HG02759 (cell line): ENCODE measurements around the gene MAT2A.

ENCODE experiments used
- ATAC-seq: cut with Tn5 transposase; IDR thresholded peaks from one replicate; pipeline ENCODE4 v1.9.1; 2021; ENCODE audit warnings: mild to moderate bottlenecking, moderate library complexity; ENCODE audit not compliant: unreplicated experiment

MAT2A gene

DNA sequence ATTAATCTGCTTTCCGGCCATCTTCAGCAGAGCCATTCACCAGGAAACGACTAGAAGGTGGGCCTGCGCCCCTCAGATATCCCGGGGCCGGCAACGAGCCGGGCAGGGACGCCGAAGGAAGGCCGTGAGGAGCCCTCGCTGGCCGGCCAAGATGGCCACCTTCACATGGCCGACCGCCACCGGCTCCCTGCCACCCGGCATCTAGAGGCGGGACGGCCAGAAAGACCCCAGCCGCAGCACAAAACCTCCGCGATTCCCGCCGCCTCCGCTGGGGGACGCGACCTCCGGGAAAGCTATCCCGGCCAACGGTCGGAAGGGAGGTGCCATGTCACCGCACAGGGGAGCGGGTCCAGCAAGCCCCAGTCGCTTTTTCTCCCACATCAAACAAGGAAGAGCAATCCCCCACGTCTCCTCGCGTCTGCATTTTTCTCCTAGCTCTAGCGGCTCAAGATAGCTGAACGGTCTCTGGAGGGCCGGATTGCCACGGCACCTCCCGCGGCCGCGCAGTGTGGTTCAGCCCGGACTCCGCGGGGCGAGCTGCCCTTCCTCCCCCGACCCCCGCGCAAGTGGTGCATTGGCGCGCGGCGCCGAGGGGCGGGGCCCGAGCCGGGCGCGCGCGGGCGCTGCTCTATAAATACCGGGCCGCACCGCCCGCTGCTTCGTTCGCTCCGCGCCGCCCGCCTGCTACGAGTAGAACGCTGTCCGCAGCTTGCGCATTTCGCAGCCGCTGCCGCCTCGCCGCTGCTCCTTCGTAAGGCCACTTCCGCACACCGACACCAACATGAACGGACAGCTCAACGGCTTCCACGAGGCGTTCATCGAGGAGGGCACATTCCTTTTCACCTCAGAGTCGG, at the start of gene MAT2A:
MAT2A (plus strand) TSS at position 662 of the 854 bp plus-strand sequence; CDS start at position 782, 120 bp downstream.
- ATAC-seq = peak; percentile 78

- ATAC-seq = no peak
These were observed 47.9 kb upstream of the MAT2A start for GRCh38 chr2:85490861-85491755.

DNA sequence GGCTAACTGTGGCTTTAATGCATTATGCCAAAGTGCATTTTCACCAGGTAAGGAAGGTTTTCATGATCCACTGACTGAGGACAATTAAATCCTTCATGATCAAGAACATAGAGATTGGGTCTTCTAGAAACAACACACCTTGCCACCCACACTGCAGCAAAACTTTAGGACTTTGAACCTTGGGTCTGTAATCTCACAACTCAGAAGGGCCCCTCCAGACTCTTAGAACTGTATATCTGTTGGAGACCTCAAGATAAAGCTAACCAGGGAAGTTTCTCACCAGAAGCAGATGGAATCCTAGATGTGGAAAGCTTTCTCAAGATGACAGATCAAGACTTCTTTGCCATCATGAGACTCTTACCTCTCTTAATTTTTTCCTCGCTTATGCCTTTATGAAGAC, 42.5 kb upstream of the MAT2A start:
- no peak for ATAC-seq

DNA sequence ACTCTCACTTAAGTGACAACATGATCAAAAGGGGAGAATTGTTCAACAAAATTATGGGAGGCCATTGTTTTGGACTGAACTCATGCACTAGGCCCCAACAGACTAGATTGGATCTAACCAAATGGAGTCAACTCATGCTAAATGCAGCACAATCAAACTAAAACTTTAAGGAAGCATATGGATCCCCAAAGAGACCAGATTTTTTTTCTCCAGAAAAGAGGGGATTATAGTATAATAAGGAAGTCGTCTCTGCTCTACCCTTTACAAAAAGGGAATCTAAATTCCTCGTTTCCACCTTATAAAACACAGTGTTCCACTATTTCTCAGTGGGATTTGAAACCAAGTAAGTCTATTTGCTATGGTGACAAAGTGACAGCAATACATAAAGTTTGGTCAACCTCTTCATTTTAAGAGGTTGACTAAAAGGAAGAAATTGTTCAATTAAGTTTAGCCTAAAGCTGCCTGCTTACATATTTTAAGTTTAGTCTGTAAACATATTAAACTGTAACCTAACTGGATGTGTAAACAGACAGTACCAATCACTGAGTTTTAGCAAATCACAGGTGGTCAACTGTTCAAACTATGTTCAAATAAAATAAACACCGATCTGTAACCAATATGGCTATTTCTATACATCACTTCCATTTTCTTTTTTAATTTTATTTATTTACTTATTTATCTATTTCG, 40.9 kb upstream of the MAT2A start:
- no peak for ATAC-seq

DNA sequence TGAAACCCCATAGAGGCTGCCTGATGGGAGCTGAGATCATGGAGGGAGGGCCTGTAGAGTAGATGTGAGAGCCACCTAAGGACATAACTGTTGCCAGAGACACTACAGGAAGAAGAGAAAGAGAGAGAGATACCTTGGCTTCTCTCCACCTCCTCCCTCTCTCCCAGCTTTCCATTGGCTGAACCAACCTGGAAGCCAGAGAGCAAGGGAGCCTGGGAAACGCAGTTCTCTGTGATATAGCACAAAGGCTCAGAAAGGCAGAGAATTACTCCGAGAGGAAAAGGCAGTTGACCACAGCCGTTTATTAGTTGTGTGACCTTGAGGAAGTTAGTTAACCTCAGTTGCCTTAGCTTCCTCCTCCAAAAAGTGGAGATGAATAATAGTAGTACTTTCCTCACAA, 37.7 kb upstream of the MAT2A start:
- no peak for ATAC-seq

DNA sequence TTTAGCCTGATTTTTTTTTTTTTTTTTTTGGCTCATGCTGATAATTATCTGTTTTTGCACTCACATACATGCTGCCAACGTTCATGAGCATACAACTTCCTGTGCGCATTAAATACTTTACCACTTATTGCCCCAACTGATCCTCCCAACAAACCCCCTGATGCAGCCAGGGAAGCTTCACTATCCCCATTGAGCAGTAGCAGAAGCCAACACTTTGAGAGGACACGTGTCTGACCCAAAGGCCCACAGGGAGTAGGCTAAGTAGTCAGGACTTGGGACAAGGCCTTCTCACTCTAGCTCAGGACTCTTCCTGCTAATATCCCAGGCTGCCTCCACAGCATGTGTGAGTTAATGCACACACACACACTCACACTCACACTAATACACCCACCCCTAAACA, 36.2 kb upstream of the MAT2A start:
- ATAC-seq = no peak

DNA sequence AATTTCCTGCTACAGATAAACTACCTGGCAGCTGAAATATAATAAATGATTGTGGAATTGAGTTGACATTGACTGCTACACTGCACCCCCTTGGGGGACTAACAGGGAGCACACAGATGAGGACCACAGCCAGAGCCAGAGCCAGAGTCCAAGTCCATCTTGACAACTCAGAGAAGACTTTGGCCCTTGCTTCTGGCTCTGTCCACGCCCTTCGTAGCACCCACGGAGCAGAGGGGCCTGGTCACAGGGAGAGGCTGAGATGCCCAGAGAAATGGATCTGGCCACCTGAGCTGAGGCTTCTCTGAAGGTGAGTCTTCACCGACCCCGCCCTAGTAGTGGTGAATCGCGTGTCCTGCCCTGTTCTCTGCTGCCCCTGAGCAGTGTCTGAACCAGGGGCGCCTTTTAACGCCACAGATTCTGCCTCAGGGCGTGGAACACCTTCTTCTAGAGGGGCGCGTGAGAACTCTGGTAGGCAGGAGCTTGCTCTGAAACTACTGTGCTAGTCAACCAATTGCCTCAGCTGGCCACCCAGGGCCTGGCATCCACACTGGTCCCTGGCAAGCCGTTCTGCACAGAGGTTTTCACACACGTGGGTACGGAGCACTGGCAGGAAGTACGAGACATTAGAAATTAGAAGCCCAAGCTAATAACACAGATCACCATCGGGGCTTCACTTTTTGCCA, 35.7 kb upstream of the MAT2A start:
- no peak for ATAC-seq

- no peak for ATAC-seq
These were observed 34.9 kb upstream of the MAT2A start for GRCh38 chr2:85503851-85504777.

- no peak for ATAC-seq
These were observed 34.1 kb upstream of the MAT2A start for GRCh38 chr2:85504778-85505261.

- no peak for ATAC-seq
These were observed 33.3 kb upstream of the MAT2A start for GRCh38 chr2:85505551-85506238.

- ATAC-seq = no peak
These were observed 32.2 kb upstream of the MAT2A start for GRCh38 chr2:85506768-85507181.

DNA sequence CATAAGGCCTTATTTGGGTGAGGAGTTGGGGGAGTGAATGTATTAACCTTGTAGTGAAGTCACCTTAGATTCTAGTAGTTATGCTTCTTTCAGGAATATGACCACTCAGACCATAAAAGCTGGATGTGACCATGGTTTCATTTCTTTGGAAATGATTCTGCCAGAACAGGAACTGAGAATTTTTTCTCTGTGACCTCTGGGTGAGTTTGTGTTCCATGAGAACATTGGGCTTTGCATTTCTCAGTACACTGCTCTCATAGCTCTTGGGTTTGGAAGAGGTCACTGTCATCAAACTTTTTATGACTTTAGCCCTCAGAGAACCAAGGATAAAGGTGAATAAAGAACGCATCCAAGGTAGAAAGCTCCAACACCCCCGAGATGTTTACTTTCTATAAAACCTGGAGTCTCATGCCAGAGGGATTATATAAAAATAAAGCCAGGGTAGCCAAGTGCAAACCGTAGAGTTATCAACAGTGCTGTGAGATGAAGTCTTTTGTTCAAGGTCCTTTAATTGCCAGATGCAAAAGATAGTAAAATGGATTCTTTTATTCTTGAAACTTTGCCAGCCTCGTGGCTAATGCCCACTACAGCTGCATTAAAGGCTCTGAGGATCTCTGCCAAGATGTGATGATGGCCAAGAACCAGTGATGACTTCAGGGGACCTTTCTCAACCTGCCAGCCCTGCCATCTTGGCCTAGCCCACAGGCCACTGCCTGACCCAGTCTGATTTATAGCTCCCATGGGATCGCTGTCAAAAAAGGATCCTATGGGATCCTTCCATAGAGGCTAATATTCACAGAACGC, 27.8 kb upstream of the MAT2A start:
- ATAC-seq = no peak

DNA sequence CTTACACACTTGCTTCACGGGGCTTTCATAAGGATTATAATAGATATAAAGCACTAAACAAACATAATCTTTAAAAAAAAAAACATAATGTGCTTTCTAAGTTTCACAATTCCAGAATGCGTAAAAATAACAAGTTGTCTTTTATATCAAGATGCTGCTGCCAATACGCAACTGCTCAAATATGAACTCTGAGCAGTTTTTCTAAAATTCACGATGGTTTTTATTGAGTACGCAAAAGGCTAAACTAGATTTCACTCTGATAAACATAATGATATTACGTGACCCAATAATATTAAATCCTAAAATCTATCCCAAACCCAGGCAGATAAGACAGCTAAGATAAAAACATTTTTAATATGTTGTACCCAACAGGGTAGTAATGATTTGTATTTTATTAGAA, 24.6 kb upstream of the MAT2A start:
- no peak for ATAC-seq

DNA sequence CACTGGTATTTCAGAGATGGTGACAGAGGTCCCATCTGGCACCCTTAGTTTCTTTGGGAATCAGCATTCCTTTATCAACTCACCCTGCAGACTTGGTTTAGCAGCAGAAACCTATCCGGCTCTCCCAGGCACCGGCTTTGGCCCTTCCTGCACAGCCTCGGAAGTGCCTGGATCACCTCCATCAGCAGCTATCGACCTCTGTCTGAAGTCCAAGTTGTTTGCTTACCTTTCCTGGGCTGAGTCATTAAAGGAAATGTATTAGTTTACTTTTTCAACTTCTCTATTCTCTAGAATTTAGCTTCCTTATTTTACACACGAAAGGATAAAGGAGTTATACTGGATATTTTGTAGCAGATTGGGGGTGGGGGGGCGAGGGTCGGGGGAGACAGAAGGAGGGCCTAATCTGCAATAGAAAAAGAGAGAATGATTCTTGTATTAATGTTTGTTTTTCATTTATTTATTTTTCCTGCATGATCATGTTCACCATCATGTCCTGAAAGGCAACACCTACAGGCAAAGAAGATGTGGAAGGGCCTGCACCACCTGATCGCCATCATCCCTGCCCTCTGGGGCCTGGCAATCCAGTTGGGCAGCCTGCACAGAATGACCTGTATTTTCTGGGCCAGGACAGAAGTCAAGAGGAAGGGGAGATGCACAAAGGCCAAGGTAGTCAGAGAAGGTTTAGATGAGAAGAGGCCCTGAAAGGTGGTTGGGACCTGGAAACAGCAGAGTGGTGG, 22.1 kb upstream of the MAT2A start:
- ATAC-seq = no peak

- ATAC-seq = no peak
These were observed 16.8 kb upstream of the MAT2A start for GRCh38 chr2:85522090-85522647.

- ATAC-seq = no peak
These were observed 15.7 kb upstream of the MAT2A start for GRCh38 chr2:85523062-85523902.
